K562 (cell line): ENCODE measurements around the gene ARHGAP22. TPM values are rescaled to one million over a fixed set of nuclear protein-coding genes. Genes with fewer than 3 reads are reported as not detected.

Experiments used
- ATAC-seq: fragments of 200-7000 bp; cut with Tn5 transposase; 3 replicates; pipeline ENCODE4 v1.9.1; 2020; ENCODE audit warnings: moderate library complexity
- BruUV-seq: library from RNA; stranded (reverse); fragments of 400-500 nt; replicated peaks from 2 replicates; lab custom pipeline; 2021; lab: Mats Ljungman, UMichigan
- CTCF ChIA-PET: fragments of 300-600 bp; formaldehyde crosslinking; extraction: SDS; loops from one replicate; lab custom pipeline; 2021; ENCODE audit warnings: low intra/inter-chr PET ratio; lab: Yijun Ruan, JAX
- POLR2A ChIA-PET: fragments of 300-600, 350-650 bp; sonication (Branson Sonifier 250); formaldehyde crosslinking; extraction: SDS; loops from one replicate; lab custom pipeline; 2021; ENCODE audit warnings: antibody characterized with exemption, inconsistent platforms; lab: Yijun Ruan, JAX
- DNase-seq, 4 experiments: peaks; one replicate each; pipeline versions ENCODE4 v3.0.0 to v3.0.0-alpha.2; 2011 to 2018; ENCODE audit warnings: low spot score in 3 of 4, mixed read lengths in 3 of 4; ENCODE audit errors: extremely low read depth in 1 of 4
- FAIRE-seq: peaks from 2 replicates; lab custom pipeline; 2011; peaks lifted over from hg19 to GRCh38; lab: Jason Lieb, UNC
- H2AFZ ChIP-seq: 2 replicates; pipeline ENCODE4 v1.6.0; 2011; ENCODE audit warnings: low read depth, low read length, control low read depth, inconsistent platforms
- H3K27ac ChIP-seq: fragments of 200-600 bp; 3 replicates; pipeline ENCODE4 v1.8.0; 2011; ENCODE audit warnings: low read depth, mild to moderate bottlenecking, control low read depth, inconsistent platforms, low read length, moderate library complexity, mixed read lengths; ENCODE audit errors: extremely low read depth
- H3K27me3 ChIP-seq, 2 experiments: fragments of 300-600 bp in 1 of 2; 2 replicates in 1 of 2; 3 replicates in 1 of 2; pipeline versions ENCODE4 v1.6.0 to v1.8.0; 2011; ENCODE audit warnings: inconsistent platforms in 2 of 2, low read length in 2 of 2, mild to moderate bottlenecking in 1 of 2, mixed read lengths in 1 of 2, moderate library complexity in 1 of 2; ENCODE audit not compliant: control insufficient read depth in 2 of 2, insufficient read depth in 2 of 2
- H3K36me3 ChIP-seq: fragments of 300-600 bp; 3 replicates; pipeline ENCODE4 v1.8.0; 2011; ENCODE audit warnings: mild to moderate bottlenecking, low read length, inconsistent platforms; ENCODE audit not compliant: control insufficient read depth, insufficient read depth
- H3K4me1 ChIP-seq, 2 experiments: fragments of 200-600 bp in 1 of 2; replicated peaks in 1 of 2; 2 replicates in 1 of 2; 3 replicates in 1 of 2; pipeline versions ENCODE4 v1.5.1 to v1.8.0; 2011; ENCODE audit warnings: inconsistent platforms in 2 of 2, low read length in 2 of 2, mild to moderate bottlenecking in 1 of 2, mixed read lengths in 1 of 2, moderate library complexity in 1 of 2; ENCODE audit not compliant: control insufficient read depth in 2 of 2, insufficient read depth in 2 of 2
- H3K4me2 ChIP-seq: 2 replicates; pipeline ENCODE4 v1.6.1; 2011; ENCODE audit warnings: low read length, control low read depth, inconsistent platforms, mixed read lengths; ENCODE audit not compliant: insufficient read depth
- H3K4me3 ChIP-seq: fragments of 200-600 bp; sonication (generic), shearing (Covaris generic); 2 replicates; pipeline ENCODE4 v1.5.1; 2016; ENCODE audit warnings: control low read depth, inconsistent platforms
- H3K79me2 ChIP-seq: fragments of 200-600 bp; 3 replicates; pipeline ENCODE4 v1.8.0; 2011; ENCODE audit warnings: low read length, inconsistent platforms; ENCODE audit not compliant: control insufficient read depth, insufficient read depth
- H3K9ac ChIP-seq, 2 experiments: 2 replicates each; pipeline versions ENCODE4 v1.6.0 to v1.6.1; 2011; ENCODE audit warnings: low read depth in 2 of 2, low read length in 2 of 2, control low read depth in 1 of 2, inconsistent platforms in 1 of 2, mild to moderate bottlenecking in 1 of 2, mixed read lengths in 1 of 2; ENCODE audit not compliant: insufficient read depth in 1 of 2
- H3K9me1 ChIP-seq: one replicate; pipeline ENCODE4 v1.6.0; 2011; ENCODE audit warnings: inconsistent platforms, mild to moderate bottlenecking, low read length, moderate library complexity; ENCODE audit not compliant: control insufficient read depth, insufficient read depth
- H3K9me3 ChIP-seq: replicated peaks from 2 replicates; pipeline ENCODE4 v1.5.1; 2011; ENCODE audit warnings: low read depth, low read length, inconsistent platforms; ENCODE audit not compliant: control insufficient read depth, insufficient read depth
- H4K20me1 ChIP-seq: replicated peaks from 2 replicates; pipeline ENCODE4 v1.6.1; 2011; ENCODE audit warnings: low read length, inconsistent platforms, mixed read lengths; ENCODE audit not compliant: control insufficient read depth, insufficient read depth
- ARID3B ChIP-seq: fragments of 250-450 bp; sonication (Bioruptor Pico); IDR thresholded peaks from 2 replicates; pipeline ENCODE4 v1.4.0; 2020; ENCODE audit warnings: borderline replicate concordance
- CREB3 ChIP-seq: fragments of 450-650 bp; conservative IDR thresholded peaks from 2 replicates; pipeline ENCODE4 v1.6.1; 2016; ENCODE audit warnings: missing genetic modification characterization, low read depth, mild to moderate bottlenecking, missing compliant biosample characterization, moderate library complexity
- ELF4 ChIP-seq: fragments of 450-650 bp; formaldehyde crosslinking; IDR thresholded peaks from 2 replicates; pipeline ENCODE4 v1.4.0; 2022; ENCODE audit warnings: missing genetic modification characterization
- EP400 ChIP-seq: fragments of 450-650 bp; IDR thresholded peaks from 2 replicates; pipeline ENCODE4 v1.6.1; 2017; ENCODE audit warnings: antibody characterized with exemption, mild to moderate bottlenecking, moderate library complexity
- ETS2 ChIP-seq: IDR thresholded peaks from 2 replicates; pipeline ENCODE4 v1.6.1; 2016; ENCODE audit warnings: borderline replicate concordance, missing genetic modification characterization, mild to moderate bottlenecking, moderate library complexity, missing compliant biosample characterization; ENCODE audit not compliant: poor library complexity, severe bottlenecking
- FOXM1 ChIP-seq, 2 experiments: fragments of 450-650 bp in 1 of 2; sonication (generic) in 1 of 2; formaldehyde crosslinking in 1 of 2; IDR thresholded peaks; 2 replicates each; pipeline versions ENCODE4 v1.6.1 to v1.9.0; 2017 to 2022; ENCODE audit warnings: low read depth in 2 of 2, mild to moderate bottlenecking in 2 of 2, missing genetic modification reagents in 1 of 2, moderate library complexity in 1 of 2
- MAFF ChIP-seq: IDR thresholded peaks from 2 replicates; pipeline ENCODE4 v1.6.1; 2012; ENCODE audit warnings: low read length, improper control_type of control experiment
- MCM2 ChIP-seq: fragments of 450-650 bp; IDR thresholded peaks from 2 replicates; pipeline ENCODE4 v1.6.1; 2017; ENCODE audit warnings: low read depth, mild to moderate bottlenecking
- MTF1 ChIP-seq: fragments of 250-450 bp; sonication (Bioruptor Pico); IDR thresholded peaks from 2 replicates; pipeline ENCODE4 v1.9.0; 2021; ENCODE audit warnings: moderate library complexity, mild to moderate bottlenecking, inconsistent platforms, borderline replicate concordance
- POLR2A ChIP-seq: fragments of 450-650 bp; conservative IDR thresholded peaks from 2 replicates; pipeline ENCODE4 v1.6.1; 2016
- SMARCE1 ChIP-seq: fragments of 450-650 bp; IDR thresholded peaks from 2 replicates; pipeline ENCODE4 v1.7.1; 2016; ENCODE audit warnings: mild to moderate bottlenecking
- SOX6 ChIP-seq: fragments of 450-650 bp; IDR thresholded peaks from 2 replicates; pipeline ENCODE4 v1.6.1; 2014; ENCODE audit warnings: mild to moderate bottlenecking
- SRSF7 ChIP-seq: fragments of 200-400 bp; formaldehyde crosslinking; optimal IDR thresholded peaks from 2 replicates; pipeline ENCODE3; 2017; ENCODE audit warnings: mild to moderate bottlenecking, low read depth, low read length
- STAT6 ChIP-seq: sonication (generic); formaldehyde crosslinking; IDR thresholded peaks from 2 replicates; pipeline ENCODE4 v1.8.1; 2023; ENCODE audit warnings: mild to moderate bottlenecking, missing genetic modification reagents
- ZC3H8 ChIP-seq: fragments of 450-650 bp; IDR thresholded peaks from 2 replicates; pipeline ENCODE4 v1.6.1; 2017
- ZNF175 ChIP-seq: fragments of 200-800 bp; sonication (Bioruptor generic); IDR thresholded peaks from 2 replicates; pipeline ENCODE4 v1.6.1; 2016; ENCODE audit warnings: low read depth, mild to moderate bottlenecking, missing genetic modification characterization, missing compliant biosample characterization
- ZNF324 ChIP-seq: fragments of 250-450 bp; sonication (Bioruptor Pico); IDR thresholded peaks from 2 replicates; pipeline ENCODE4 v1.4.0; 2020; ENCODE audit warnings: mild to moderate bottlenecking
- ZNF41 ChIP-seq: fragments of 250-450 bp; sonication (Bioruptor Pico); conservative IDR thresholded peaks from 2 replicates; pipeline ENCODE4 v1.4.0; 2020; ENCODE audit warnings: mild to moderate bottlenecking
- ZNF589 ChIP-seq: fragments of 200-800 bp; sonication (Bioruptor generic); IDR thresholded peaks from 2 replicates; pipeline ENCODE4 v1.6.1; 2016; ENCODE audit warnings: low read depth, missing genetic modification characterization, missing compliant biosample characterization
- ZSCAN32 ChIP-seq: fragments of 450-650 bp; formaldehyde crosslinking; IDR thresholded peaks from 2 replicates; pipeline ENCODE4 v1.4.0; 2020; ENCODE audit warnings: mild to moderate bottlenecking, moderate library complexity
- WGBS: fragments of 100-300 bp; shearing (Covaris generic); methylation state at CpG from one replicate; pipeline ENCODE4 v1.1.6; 2016; ENCODE audit warnings: low coverage, mixed read lengths; ENCODE audit not compliant: insufficient coverage; ENCODE audit errors: missing lambda C conversion rate; 5-methylcytosine and 5-hydroxymethylcytosine counted together
- in situ Hi-C: fragments of 300-500 bp; cut with MboI; formaldehyde crosslinking; loops from 4 replicates; pipeline ENCODE4 v1.15.0; 2018; ENCODE audit warnings: inconsistent platforms, mixed read lengths
- intact Hi-C: fragments of 100-400 bp; cut with micrococcal nuclease; formaldehyde crosslinking; loops from 2 replicates; pipeline ENCODE4 v1.14.2; 2022
- polyA plus RNA-seq, 8 experiments: library from polyadenylated mRNA; depleted of rRNA in 4 of 8; stranded (reverse) in 5 of 8; unstranded in 3 of 8; fragments of >200 nt; fragmentation: Nextera tagmentation in 2 of 8; fragmentation: Illumina TruSeq in 1 of 8; extraction: Ambion mirVana in 2 of 8; extraction: Trizol in 1 of 8; gene quantifications; 2 replicates each; pipeline versions ENCODE4 v1.2.1 to v1.2.3, GENCODE V29; 2011 to 2014; ENCODE audit warnings: inconsistent platforms in 1 of 8, missing spikeins in 1 of 8
- total RNA-seq, 7 experiments: library from RNA; depleted of rRNA in 6 of 7; stranded (reverse); fragments of >200 nt in 6 of 7; fragmentation: Illumina TruSeq in 2 of 7; extraction: Trizol in 2 of 7; gene quantifications; 2 replicates each; pipeline versions ENCODE4 v1.2.1 to v1.2.3, GENCODE V29; 2011 to 2021; ENCODE audit warnings: low replicate concordance in 1 of 7

ARHGAP22 gene
- total and polyA plus RNA-seq, 9 of the 15 experiments (the other 6 are each of a cell fraction or from before 2014, with no cell fraction given): 1.3 to 28.1 (median 12.7) TPM

- ChIA-PET CTCF (no interaction called here), POLR2A (interaction anchor here (0.6 to 0.7 kb wide), 2 partner anchors 10 to 27 kb away, joined by 3 read pairs; no protein-coding TSS in a partner anchor)
- in situ Hi-C loops: no loop called here
- Histone ChIP-seq H3K27me3 (0 out of 5 replicates have a peak, but pooled peaks cover 0 to 4% of the 10 kb centered on the region in 2 experiments), H3K4me2 (no peak overlapping the region), H3K36me3 (no peaks in the 10 kb centered on the region), H3K9ac (no peak overlapping the region), H2AFZ (no peak overlapping the region), H3K27ac (no peak overlapping the region), H3K4me1 (no peaks in the 10 kb centered on the region), H3K9me1 (no peaks in the 10 kb centered on the region), H3K79me2 (no peaks in the 10 kb centered on the region), H4K20me1 (no peaks in the 10 kb centered on the region), H3K4me3 (no peak overlapping the region), H3K9me3 (no peaks in the 10 kb centered on the region)
- no peak for TF ChIP-seq ELF4
- no peak for TF ChIP-seq STAT6 (CRISPR knock-in tag)
- TF ChIP-seq SOX6: no peak
- TF ChIP-seq ZC3H8: no peak
- no peak for TF ChIP-seq SRSF7
- TF ChIP-seq ARID3B: no peak
- TF ChIP-seq CREB3 (tag): no peak
- TF ChIP-seq MAFF: no peak
- TF ChIP-seq ZNF175 (CRISPR knock-in tag): no peak
- TF ChIP-seq MCM2: no peak
- no peak for TF ChIP-seq SMARCE1
- no peak for TF ChIP-seq FOXM1 (IDR thresholded peaks at IDR 0.05; ENCODE audit: low read depth)
- no peak for TF ChIP-seq FOXM1 (CRISPR knock-in tag; IDR thresholded peaks at IDR 0.05; ENCODE audit: low read depth)
- no peak for TF ChIP-seq EP400
- TF ChIP-seq ZNF324 (CRISPR knock-in tag): no peak
- TF ChIP-seq ZNF589: no peak
- no peak for TF ChIP-seq ZNF41 (CRISPR knock-in tag)
- no peak for TF ChIP-seq POLR2A
- no peak for TF ChIP-seq ZSCAN32 (CRISPR knock-in tag)
- TF ChIP-seq ETS2: no peak
- TF ChIP-seq MTF1 (CRISPR knock-in tag): no peak
- intact Hi-C loops: no loop called here
- FAIRE-seq: no peak
- DNase-seq: no peak
- no peak for ATAC-seq
- BruUV-seq: no TSS peak
- 0% methylated on average over 1 of the region's 1 CpG for WGBS
Measured at GRCh38 chr10:48640326-48640725, 35.5 kb upstream of the ARHGAP22 start.
